ENCODE measurements around the gene ANXA11. TPM values are rescaled to one million over a fixed set of nuclear protein-coding genes. Genes with fewer than 3 reads are reported as not detected.

Gene ANXA11
- total and polyA plus RNA-seq, 2 donors (not counting 1 experiment from before 2014, with no cell fraction given), result 88.3 to 177 TPM

GRCh38 chr10:80201608-80202141 is 3.7 kb downstream of the ANXA11 start:
- peaks cover 0 to 18% of the 10 kb centered on the region in 2 experiments for H3K36me3 ChIP-seq (replicated peaks in 1 of 2; ENCODE audit: control extremely low read depth in 1 of 2, control insufficient read depth in 1 of 2, extremely low read depth in 1 of 2, insufficient read depth in 2 of 2, low read length in 1 of 2)
- H3K4me1 ChIP-seq (ENCODE audit: control insufficient read depth in 2 of 2, insufficient read depth in 2 of 2, low read length in 2 of 2), result peaks cover 70 to 78% of the 10 kb centered on the region in 2 donors
- Mint-ChIP-seq H3K4me1 (peaks cover 80% of the 10 kb centered on the region), H3K4me3 (peak overlapping the region; percentile 21), H3K27ac (peak overlapping the region; percentile 59), H3K9me3 (ENCODE audit: insufficient read depth) (no peaks in the 10 kb centered on the region), H3K27me3 (no peaks in the 10 kb centered on the region)
- intact Hi-C loops (cut with micrococcal nuclease), result loop anchor here (5.0 to 10.0 kb wide), 4 partner anchors 34 to 757 kb away; partner anchors contain the start of genes NUTM2E and ZCCHC24
- DNase-seq (no peak), ATAC-seq (ENCODE audit: low read depth) (no peak)
- no peaks in the 10 kb centered on the region for H3K27me3 ChIP-seq (replicated peaks in 1 of 4; ENCODE audit: control extremely low read depth in 1 of 4, control insufficient read depth in 3 of 4, insufficient read depth in 4 of 4, low read length in 3 of 4)
- peaks cover 76% of the 10 kb centered on the region for H4K20me1 ChIP-seq (ENCODE audit: control insufficient read depth, insufficient read depth, low read length, poor library complexity, severe bottlenecking)
- ChIA-PET CTCF (interaction anchor here (1.2 to 8.3 kb wide), 3 partner anchors 8 to 58 kb away, joined by 6 to 85 read pairs (median 26); no protein-coding TSS in a partner anchor), POLR2A (no interaction called here)
- TF ChIP-seq, protein P1, sequence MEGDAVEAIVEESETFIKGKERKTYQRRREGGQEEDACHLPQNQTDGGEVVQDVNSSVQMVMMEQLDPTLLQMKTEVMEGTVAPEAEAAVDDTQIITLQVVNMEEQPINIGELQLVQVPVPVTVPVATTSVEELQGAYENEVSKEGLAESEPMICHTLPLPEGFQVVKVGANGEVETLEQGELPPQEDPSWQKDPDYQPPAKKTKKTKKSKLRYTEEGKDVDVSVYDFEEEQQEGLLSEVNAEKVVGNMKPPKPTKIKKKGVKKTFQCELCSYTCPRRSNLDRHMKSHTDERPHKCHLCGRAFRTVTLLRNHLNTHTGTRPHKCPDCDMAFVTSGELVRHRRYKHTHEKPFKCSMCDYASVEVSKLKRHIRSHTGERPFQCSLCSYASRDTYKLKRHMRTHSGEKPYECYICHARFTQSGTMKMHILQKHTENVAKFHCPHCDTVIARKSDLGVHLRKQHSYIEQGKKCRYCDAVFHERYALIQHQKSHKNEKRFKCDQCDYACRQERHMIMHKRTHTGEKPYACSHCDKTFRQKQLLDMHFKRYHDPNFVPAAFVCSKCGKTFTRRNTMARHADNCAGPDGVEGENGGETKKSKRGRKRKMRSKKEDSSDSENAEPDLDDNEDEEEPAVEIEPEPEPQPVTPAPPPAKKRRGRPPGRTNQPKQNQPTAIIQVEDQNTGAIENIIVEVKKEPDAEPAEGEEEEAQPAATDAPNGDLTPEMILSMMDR (IDR thresholded peaks at IDR 0.05), result no peak
- no peak for TF ChIP-seq EZH2 (IDR thresholded peaks at IDR 0.05; ENCODE audit: borderline replicate concordance, insufficient read depth, low read depth, low read length, poor library complexity, severe bottlenecking)
- H2AFZ ChIP-seq (ENCODE audit: insufficient read depth, low read depth, low read length, poor library complexity, severe bottlenecking), result no peak overlapping the region
- peak overlapping the region; percentile 28 for H3K4me2 ChIP-seq (replicated peaks; ENCODE audit: low read depth, low read length, poor library complexity, severe bottlenecking)
- no peak overlapping the region for H3K9ac ChIP-seq (ENCODE audit: low read length)
- 82% methylated on average over 6 of the region's 8 CpGs for WGBS (ENCODE audit: insufficient coverage)
- H3K9me3 ChIP-seq (ENCODE audit: control extremely low read depth in 1 of 3, control insufficient read depth in 2 of 3, insufficient read depth in 1 of 3, low read length in 2 of 3), result no peaks in the 10 kb centered on the region
- no peak overlapping the region for H3K4me3 ChIP-seq (ENCODE audit: control extremely low read depth in 1 of 5, extremely low read depth in 1 of 5, insufficient read depth in 1 of 5, low read depth in 2 of 5, low read length in 4 of 5)
- peak overlapping the region in 1 of 2 donors; percentile 40 for H3K27ac ChIP-seq (ENCODE audit: low read length in 2 of 2)
- peaks cover 100% of the 10 kb centered on the region for H3K79me2 ChIP-seq (ENCODE audit: control insufficient read depth, insufficient read depth, low read length)

DNA sequence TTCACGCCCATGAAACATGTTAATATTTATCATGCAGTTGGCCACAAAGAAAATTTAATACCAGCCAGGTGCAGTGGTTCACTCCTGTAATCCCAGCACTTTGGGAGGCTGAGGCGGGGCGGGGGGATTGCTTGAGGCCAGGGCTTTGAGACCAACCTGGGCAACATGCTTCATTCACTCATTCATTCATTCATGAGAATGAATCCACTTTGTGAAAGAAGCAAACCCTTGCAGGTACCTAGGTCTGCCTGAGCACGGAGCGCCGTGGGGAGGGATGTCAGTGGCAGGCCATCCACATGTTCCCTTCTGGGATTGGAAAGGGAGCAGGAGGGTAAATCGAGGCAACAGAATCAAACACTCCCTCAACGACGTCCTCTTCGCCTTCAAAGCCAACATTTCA is 4.7 kb downstream of the ANXA11 start:
- no peak for ATAC-seq (ENCODE audit: low read depth)
- Mint-ChIP-seq H3K4me3 (no peak overlapping the region), H3K27ac (no peak overlapping the region), H3K9me3 (ENCODE audit: insufficient read depth) (no peaks in the 10 kb centered on the region), H3K27me3 (no peaks in the 10 kb centered on the region), H3K4me1 (peaks cover 82% of the 10 kb centered on the region)
- H3K4me2 ChIP-seq (replicated peaks; ENCODE audit: low read depth, low read length, poor library complexity, severe bottlenecking), result no peak overlapping the region
- POLR2A ChIA-PET, result interaction anchor here (3.1 kb wide), 1 partner anchor 13 kb away, joined by 8 read pairs; no protein-coding TSS in a partner anchor
- no peak overlapping the region for H3K9ac ChIP-seq (ENCODE audit: low read length)
- 97% methylated on average over 9 of the region's 10 CpGs for WGBS (ENCODE audit: insufficient coverage)
- no peak overlapping the region for H3K4me3 ChIP-seq (ENCODE audit: control extremely low read depth in 1 of 5, extremely low read depth in 1 of 5, insufficient read depth in 1 of 5, low read depth in 2 of 5, low read length in 4 of 5)
- peaks cover 72 to 78% of the 10 kb centered on the region in 2 donors for H3K4me1 ChIP-seq (ENCODE audit: control insufficient read depth in 2 of 2, insufficient read depth in 2 of 2, low read length in 2 of 2)
- H3K9me3 ChIP-seq (ENCODE audit: control extremely low read depth in 1 of 3, control insufficient read depth in 2 of 3, insufficient read depth in 1 of 3, low read length in 2 of 3), result no peaks in the 10 kb centered on the region
- CTCF ChIA-PET, result interaction anchor here (8.3 kb wide), 1 partner anchor 15 kb away, joined by 85 read pairs; no protein-coding TSS in a partner anchor
- no peaks in the 10 kb centered on the region for H3K27me3 ChIP-seq (replicated peaks in 1 of 4; ENCODE audit: control extremely low read depth in 1 of 4, control insufficient read depth in 3 of 4, insufficient read depth in 4 of 4, low read length in 3 of 4)
- TF ChIP-seq, protein P1 (IDR thresholded peaks at IDR 0.05), result no peak
- no peak for TF ChIP-seq EZH2 (IDR thresholded peaks at IDR 0.05; ENCODE audit: borderline replicate concordance, insufficient read depth, low read depth, low read length, poor library complexity, severe bottlenecking)
- peaks cover 100% of the 10 kb centered on the region for H3K79me2 ChIP-seq (ENCODE audit: control insufficient read depth, insufficient read depth, low read length)
- no peak overlapping the region for H3K27ac ChIP-seq (ENCODE audit: low read length in 2 of 2)
- H2AFZ ChIP-seq (ENCODE audit: insufficient read depth, low read depth, low read length, poor library complexity, severe bottlenecking), result no peak overlapping the region
- DNase-seq, result no peak
- intact Hi-C loops (cut with micrococcal nuclease), result loop anchor here (5.0 to 10.0 kb wide), 4 partner anchors 33 to 756 kb away; partner anchors contain the start of genes NUTM2E and ZCCHC24
- H3K36me3 ChIP-seq (replicated peaks in 1 of 2; ENCODE audit: control extremely low read depth in 1 of 2, control insufficient read depth in 1 of 2, extremely low read depth in 1 of 2, insufficient read depth in 2 of 2, low read length in 1 of 2), result peaks cover 0 to 18% of the 10 kb centered on the region in 2 experiments
- peaks cover 86% of the 10 kb centered on the region for H4K20me1 ChIP-seq (ENCODE audit: control insufficient read depth, insufficient read depth, low read length, poor library complexity, severe bottlenecking)

Data from B cell (primary cell).